GM06990 (cell line): ENCODE measurements around the gene FYB1.

Experiments
- DNase-seq: peaks from one replicate; pipeline ENCODE4 v3.0.0-alpha.2; 2011; ENCODE audit not compliant: insufficient read length; ENCODE audit errors: extremely low read depth
- H3K27me3 ChIP-seq: replicated peaks from 2 replicates; pipeline ENCODE4 v1.6.0; 2011; ENCODE audit warnings: low read length; ENCODE audit not compliant: control insufficient read depth, insufficient read depth
- H3K36me3 ChIP-seq: 2 replicates; pipeline ENCODE4 v1.5.1; 2011; ENCODE audit warnings: low read length; ENCODE audit not compliant: control insufficient read depth, insufficient read depth
- H3K4me3 ChIP-seq: replicated peaks from 2 replicates; pipeline ENCODE4 v1.5.1; 2011; ENCODE audit warnings: low read depth, mild to moderate bottlenecking, control low read depth, low read length
- CTCF ChIP-seq: IDR thresholded peaks from 2 replicates; pipeline ENCODE4 v1.5.1; 2011; ENCODE audit warnings: low read length, control low read depth, mild to moderate bottlenecking, inconsistent platforms; ENCODE audit not compliant: insufficient read depth, poor library complexity, severe bottlenecking

The FYB1 gene

GRCh38 chr5:39076101-39076756 lies 143.1 kb downstream of the FYB1 start:
- peak overlapping the region; percentile 8; the same call in 1 of the 2 replicates for H3K4me3 ChIP-seq
- no peak for DNase-seq
- no peaks in the 10 kb centered on the region for H3K36me3 ChIP-seq
- no peak for TF ChIP-seq CTCF
- no peaks in the 10 kb centered on the region for H3K27me3 ChIP-seq

GRCh38 chr5:39074017-39074814 lies 145.1 kb downstream of the FYB1 start, which contains the start of gene RICTOR:
Gene RICTOR, minus strand, starts transcription at chr5:39074399. Its CDS starts 22 bp downstream, at chr5:39074377.
- no peaks in the 10 kb centered on the region for H3K27me3 ChIP-seq
- DNase-seq: peak; percentile 93
- TF ChIP-seq CTCF: no peak
- H3K36me3 ChIP-seq: no peaks in the 10 kb centered on the region
- H3K4me3 ChIP-seq: peak within 1 kb of the TSS; percentile 89

- no peak for TF ChIP-seq CTCF
- no peak for DNase-seq
Observed at GRCh38 chr5:39073767-39074016, 145.7 kb downstream of the FYB1 start.

GRCh38 chr5:39072925-39073766 lies 146.2 kb downstream of the FYB1 start:
- no peak for TF ChIP-seq CTCF
- H3K27me3 ChIP-seq: no peaks in the 10 kb centered on the region
- H3K4me3 ChIP-seq: peak overlapping the region; percentile 89
- peak; percentile 81 for DNase-seq
- no peaks in the 10 kb centered on the region for H3K36me3 ChIP-seq

More at GRCh38 chr5:39073767-39074016, 145.7 kb downstream of the FYB1 start:
- peak overlapping the region; percentile 89 for H3K4me3 ChIP-seq
- no peaks in the 10 kb centered on the region for H3K27me3 ChIP-seq
- H3K36me3 ChIP-seq: no peaks in the 10 kb centered on the region

GRCh38 chr5:39068099-39068498 lies 151.3 kb downstream of the FYB1 start:
- H3K4me3 ChIP-seq: no peak overlapping the region
- no peaks in the 10 kb centered on the region for H3K27me3 ChIP-seq
- DNase-seq: no peak
- TF ChIP-seq CTCF: no peak
- H3K36me3 ChIP-seq: peaks cover 8% of the 10 kb centered on the region
